Fibroblast of lung (primary cell): ENCODE measurements around the gene PCNT. TPM values are rescaled to one million over a fixed set of nuclear protein-coding genes. Genes with fewer than 3 reads are reported as not detected.

Experiments
- DNase-seq, 2 donors: peaks; one replicate each; pipeline versions ENCODE4 v3.0.0 to v3.0.0-alpha.2; 2010; ENCODE audit warnings: low read depth in 2 of 2
- H2AFZ ChIP-seq: 2 replicates; pipeline ENCODE4 v1.5.1; 2012; ENCODE audit warnings: low read length, control low read depth, inconsistent platforms
- H3K27ac ChIP-seq: 2 replicates; pipeline ENCODE4 v1.5.1; 2011; ENCODE audit warnings: low read length, control low read depth; ENCODE audit not compliant: insufficient read depth
- H3K27me3 ChIP-seq: 2 replicates; pipeline ENCODE4 v1.5.1; 2011; ENCODE audit warnings: mild to moderate bottlenecking, low read length; ENCODE audit not compliant: control insufficient read depth, insufficient read depth
- H3K36me3 ChIP-seq: 2 replicates; pipeline ENCODE4 v1.5.1; 2011; ENCODE audit warnings: low read length; ENCODE audit not compliant: control insufficient read depth, insufficient read depth
- H3K4me1 ChIP-seq: 2 replicates; pipeline ENCODE4 v1.5.1; 2011; ENCODE audit warnings: low read length; ENCODE audit not compliant: control insufficient read depth, insufficient read depth; ENCODE audit errors: extremely low read depth
- H3K4me2 ChIP-seq: 2 replicates; pipeline ENCODE4 v1.5.1; 2011; ENCODE audit warnings: low read length, control low read depth; ENCODE audit not compliant: insufficient read depth; ENCODE audit errors: extremely low read depth
- H3K4me3 ChIP-seq, 4 experiments: fragments of 200-600 bp in 1 of 4; sonication (generic) in 1 of 4; replicated peaks in 1 of 4; 2 replicates each; pipeline ENCODE4 v1.5.1; 2011 to 2016; ENCODE audit warnings: low read length in 4 of 4, low read depth in 3 of 4, mild to moderate bottlenecking in 3 of 4, control low read depth in 2 of 4, inconsistent platforms in 1 of 4, mixed read lengths in 1 of 4; ENCODE audit not compliant: insufficient read depth in 1 of 4; ENCODE audit errors: control extremely low read depth in 1 of 4
- H3K79me2 ChIP-seq: 2 replicates; pipeline ENCODE4 v1.5.1; 2012; ENCODE audit warnings: mild to moderate bottlenecking, low read length, inconsistent platforms; ENCODE audit not compliant: control insufficient read depth, insufficient read depth
- H3K9ac ChIP-seq: 2 replicates; pipeline ENCODE4 v1.5.1; 2011; ENCODE audit warnings: mild to moderate bottlenecking, low read length, control low read depth; ENCODE audit not compliant: insufficient read depth
- H3K9me3 ChIP-seq: 2 replicates; pipeline ENCODE4 v1.5.1; 2012; ENCODE audit warnings: low read depth, low read length; ENCODE audit not compliant: control insufficient read depth, insufficient read depth
- H4K20me1 ChIP-seq: 2 replicates; pipeline ENCODE4 v1.5.1; 2011; ENCODE audit warnings: low read length; ENCODE audit not compliant: control insufficient read depth, insufficient read depth; ENCODE audit errors: extremely low read depth
- CTCF ChIP-seq, 2 donors: IDR thresholded peaks in 1 of 2; conservative IDR thresholded peaks in 1 of 2; 1 replicate in 1 of 2; 2 replicates in 1 of 2; pipeline ENCODE4 v1.5.1; 2011 to 2012; ENCODE audit warnings: low read length in 2 of 2, control low read depth in 1 of 2, inconsistent platforms in 1 of 2, low read depth in 1 of 2, mild to moderate bottlenecking in 1 of 2
- EZH2 ChIP-seq: IDR thresholded peaks from 2 replicates; pipeline ENCODE4 v1.5.1; 2012; ENCODE audit warnings: low read length, control low read depth, mild to moderate bottlenecking; ENCODE audit errors: missing control alignments
- polyA plus RNA-seq, 2 donors: library from polyadenylated mRNA; depleted of rRNA in 1 of 2; stranded (reverse) in 1 of 2; unstranded in 1 of 2; fragments of >200 nt; gene quantifications; 2 replicates each; pipeline ENCODE4 v1.2.1, GENCODE V29; 2011 to 2012; ENCODE audit warnings: missing spikeins in 1 of 2
- total RNA-seq: library from RNA; depleted of rRNA; stranded (reverse); fragments of >200 nt; gene quantifications from 2 replicates; pipeline ENCODE4 v1.2.1, GENCODE V29; 2014

The PCNT gene
- total and polyA plus RNA-seq, 2 donors (not counting 1 experiment from before 2014, with no cell fraction given), result 7.4 to 26.1 TPM

- H3K79me2 ChIP-seq, result peaks cover 42% of the 10 kb centered on the region
- peak within 1 kb of the TSS; percentile 75 for H2AFZ ChIP-seq
- peaks cover 5% of the 10 kb centered on the region for H3K4me1 ChIP-seq
- peak; percentile 92 to 93 for DNase-seq
- peak within 1 kb of the TSS; percentile 91 for H3K4me2 ChIP-seq
- H3K9me3 ChIP-seq, result no peaks in the 10 kb centered on the region
- H3K27ac ChIP-seq, result peak within 1 kb of the TSS; percentile 80
- H4K20me1 ChIP-seq, result no peaks in the 10 kb centered on the region
- peak; percentile 26 to 38 for TF ChIP-seq CTCF (conservative IDR thresholded peaks at IDR 0.05 in 1 of 2, IDR thresholded peaks at IDR 0.05 in 1 of 2; ENCODE audit: low read depth in 1 of 2, low read length in 2 of 2)
- TF ChIP-seq EZH2, result no peak
- no peaks in the 10 kb centered on the region for H3K27me3 ChIP-seq
- H3K36me3 ChIP-seq, result peaks cover 3% of the 10 kb centered on the region
- H3K9ac ChIP-seq, result peak within 1 kb of the TSS; percentile 90
- peak within 1 kb of the TSS; percentile 63 to 99 (median 82) for H3K4me3 ChIP-seq
Observed at GRCh38 chr21:46285761-46286647, 38.0 kb upstream of the PCNT start, which contains the start of gene YBEY. YBEY (plus strand) TSS chr21:46286342; CDS start chr21:46286914, 572 bp downstream.

- H3K36me3 ChIP-seq, result peaks cover 3% of the 10 kb centered on the region
- peak overlapping the region; percentile 75 for H2AFZ ChIP-seq
- H3K79me2 ChIP-seq, result peaks cover 37% of the 10 kb centered on the region
- peak overlapping the region; percentile 80 for H3K27ac ChIP-seq
- no peaks in the 10 kb centered on the region for H3K27me3 ChIP-seq
- DNase-seq, result peak in 1 of 2 donors; percentile 81
- H3K4me2 ChIP-seq, result peak overlapping the region; percentile 69
- H3K4me3 ChIP-seq, result peak overlapping the region; percentile 63 to 99 (median 82)
- no peaks in the 10 kb centered on the region for H4K20me1 ChIP-seq
- H3K9ac ChIP-seq, result peak overlapping the region; percentile 90
- no peak for TF ChIP-seq EZH2
- no peak for TF ChIP-seq CTCF (conservative IDR thresholded peaks at IDR 0.05 in 1 of 2, IDR thresholded peaks at IDR 0.05 in 1 of 2; ENCODE audit: low read depth in 1 of 2, low read length in 2 of 2)
- H3K9me3 ChIP-seq, result no peaks in the 10 kb centered on the region
- H3K4me1 ChIP-seq, result peaks cover 5% of the 10 kb centered on the region
Observed at GRCh38 chr21:46286648-46287002, 37.3 kb upstream of the PCNT start.

- Histone ChIP-seq H4K20me1 (no peaks in the 10 kb centered on the region), H3K4me2 (peak overlapping the region; percentile 69), H2AFZ (no peak overlapping the region), H3K9me3 (no peaks in the 10 kb centered on the region), H3K79me2 (peaks cover 29% of the 10 kb centered on the region), H3K4me3 (peak overlapping the region in 3 of 4 experiments; percentile 63 to 99 (median 91)), H3K9ac (no peak overlapping the region), H3K4me1 (peaks cover 5% of the 10 kb centered on the region), H3K27ac (no peak overlapping the region), H3K27me3 (no peaks in the 10 kb centered on the region), H3K36me3 (peaks cover 5% of the 10 kb centered on the region)
- no peak for DNase-seq
- TF ChIP-seq CTCF (conservative IDR thresholded peaks at IDR 0.05 in 1 of 2, IDR thresholded peaks at IDR 0.05 in 1 of 2; ENCODE audit: low read depth in 1 of 2, low read length in 2 of 2) (no peak), EZH2 (no peak)
Observed at GRCh38 chr21:46287541-46287940, 36.4 kb upstream of the PCNT start.
